Common myeloid progenitor, CD34-positive (primary cell): ENCODE results near the gene EPS15.
"Not testable (repeated sequence)": the region's sequence is repeated elsewhere in the genome, so short reads cannot be mapped to it uniquely, and the experiment has no call there.

ENCODE experiments used
- CTCF ChIA-PET: fragments of 350-600 bp; sonication (Branson Sonifier 250); formaldehyde crosslinking; loops from one replicate; lab custom pipeline; 2021; ENCODE audit warnings: antibody characterized with exemption; lab: Charles Lee
- POLR2A ChIA-PET: fragments of 350-600 bp; sonication (Branson Sonifier 250); formaldehyde crosslinking; loops from one replicate; lab custom pipeline; 2021; ENCODE audit warnings: antibody characterized with exemption; lab: Charles Lee
- DNase-seq, 3 donors: peaks; one replicate each; pipeline versions ENCODE4 v3.0.0 to v3.0.0-alpha.2; 2013
- H3K27ac ChIP-seq, 2 experiments: 1 replicate in 1 of 2; 2 replicates in 1 of 2; pipeline ENCODE4 v1.7.0; 2013; ENCODE audit warnings: inconsistent platforms in 2 of 2, low read length in 2 of 2, mild to moderate bottlenecking in 2 of 2, low read depth in 1 of 2, moderate library complexity in 1 of 2; ENCODE audit not compliant: severe bottlenecking in 2 of 2, insufficient read depth in 1 of 2, poor library complexity in 1 of 2
- H3K27me3 ChIP-seq, 5 experiments: replicated peaks in 2 of 5; 1 replicate in 3 of 5; 2 replicates in 2 of 5; pipeline versions ENCODE4 v1.6.1 to v1.7.0; 2013; ENCODE audit warnings: low read length in 4 of 5, mild to moderate bottlenecking in 2 of 5, moderate library complexity in 2 of 5, inconsistent platforms in 1 of 5; ENCODE audit not compliant: insufficient read depth in 5 of 5, control insufficient read depth in 4 of 5
- H3K36me3 ChIP-seq, 4 experiments: 1 replicate in 2 of 4; 2 replicates in 2 of 4; pipeline versions ENCODE4 v1.6.1 to v1.7.0; 2013; ENCODE audit warnings: low read length in 3 of 4, control low read depth in 1 of 4, mild to moderate bottlenecking in 1 of 4; ENCODE audit not compliant: control insufficient read depth in 4 of 4, insufficient read depth in 4 of 4
- H3K4me1 ChIP-seq, 4 experiments: 1 replicate in 3 of 4; 2 replicates in 1 of 4; pipeline versions ENCODE4 v1.6.1 to v1.7.1; 2013; ENCODE audit warnings: low read length in 3 of 4, mild to moderate bottlenecking in 3 of 4, control low read depth in 1 of 4, inconsistent platforms in 1 of 4, moderate library complexity in 1 of 4; ENCODE audit not compliant: control insufficient read depth in 4 of 4, insufficient read depth in 4 of 4; ENCODE audit errors: control extremely low read depth in 1 of 4
- H3K4me3 ChIP-seq, 7 experiments: 1 replicate in 4 of 7; 2 replicates in 3 of 7; pipeline versions ENCODE4 v1.5.1 to v1.7.0; 2013; ENCODE audit warnings: mild to moderate bottlenecking in 7 of 7, low read length in 6 of 7, moderate library complexity in 6 of 7, inconsistent platforms in 2 of 7, low read depth in 2 of 7, control low read depth in 1 of 7; ENCODE audit not compliant: insufficient read depth in 4 of 7, control insufficient read depth in 1 of 7; ENCODE audit errors: extremely low read depth in 1 of 7
- H3K9me3 ChIP-seq, 5 experiments: 1 replicate in 4 of 5; 2 replicates in 1 of 5; pipeline versions ENCODE4 v1.6.1 to v1.7.1; 2013; ENCODE audit warnings: low read length in 4 of 5, mild to moderate bottlenecking in 2 of 5, inconsistent platforms in 1 of 5, low read depth in 1 of 5, moderate library complexity in 1 of 5; ENCODE audit not compliant: control insufficient read depth in 4 of 5, insufficient read depth in 2 of 5; ENCODE audit errors: control extremely low read depth in 1 of 5
- WGBS: methylation state at CpG from one replicate; pipeline ENCODE4 v1.1.5; 2013; ENCODE audit not compliant: insufficient coverage; 5-methylcytosine and 5-hydroxymethylcytosine counted together

The EPS15 gene

DNA sequence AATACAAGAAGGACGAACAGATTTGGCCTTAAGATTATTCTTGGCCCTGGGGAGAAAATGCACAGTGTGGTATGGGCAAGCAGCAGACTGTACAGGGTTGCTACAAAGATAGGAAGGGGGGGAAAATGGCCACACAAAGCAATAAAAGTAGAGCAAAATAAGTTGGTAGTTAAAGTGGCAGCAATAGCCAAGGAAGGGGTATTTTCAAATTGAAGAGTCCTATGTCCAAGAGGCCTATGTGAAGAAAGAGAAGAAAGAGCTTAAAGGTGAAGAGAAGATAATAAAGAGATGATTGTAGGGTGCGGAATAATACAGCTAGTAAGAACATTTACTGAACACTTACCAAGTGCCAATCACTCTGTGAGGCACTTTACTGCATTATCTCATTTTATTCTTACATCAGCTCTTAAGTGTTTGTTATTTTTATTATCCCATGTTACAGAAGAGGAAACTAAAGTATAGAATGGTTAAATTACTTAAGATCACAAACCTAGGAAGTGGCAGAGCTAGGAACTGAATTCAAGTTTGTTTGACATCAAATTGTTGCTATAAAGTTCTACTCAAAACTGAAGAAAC is 100.6 kb downstream of the EPS15 start:
- WGBS: 100% methylated on average over 1 of the region's 2 CpGs
- H3K9me3 ChIP-seq: no peaks in the 10 kb centered on the region
- ChIA-PET POLR2A (interaction anchor here (0.6 kb wide), 1 partner anchor 67 kb away, joined by 3 read pairs; no protein-coding TSS in a partner anchor), CTCF (interaction anchor here (0.7 to 1.3 kb wide), 4 partner anchors 9 to 26 kb away, joined by 3 to 5 read pairs (median 4); no protein-coding TSS in a partner anchor)
- H3K27ac ChIP-seq: no peak overlapping the region
- H3K27me3 ChIP-seq: no peaks in the 10 kb centered on the region
- H3K4me1 ChIP-seq: peaks cover 0 to 1% (median under 1%) of the 10 kb centered on the region in 4 experiments
- peaks cover 3 to 31% (median 20%) of the 10 kb centered on the region in 4 experiments for H3K36me3 ChIP-seq
- DNase-seq: no peak
- H3K4me3 ChIP-seq: no peak overlapping the region

- Histone ChIP-seq H3K4me3 (no peak overlapping the region), H3K4me1 (no peaks in the 10 kb centered on the region), H3K27me3 (no peaks in the 10 kb centered on the region), H3K9me3 (no peaks in the 10 kb centered on the region), H3K27ac (no peak overlapping the region), H3K36me3 (peaks cover 3 to 30% (median 15%) of the 10 kb centered on the region in 4 experiments)
- ChIA-PET CTCF (interaction anchor here (0.7 to 1.2 kb wide), 2 partner anchors 14 kb away, joined by 3 read pairs; no protein-coding TSS in a partner anchor), POLR2A (no interaction called here)
- no peak for DNase-seq
- WGBS: 90% methylated on average over 3 of the region's 5 CpGs
These were observed 101.3 kb downstream of the EPS15 start for GRCh38 chr1:51417496-51418383.

DNA sequence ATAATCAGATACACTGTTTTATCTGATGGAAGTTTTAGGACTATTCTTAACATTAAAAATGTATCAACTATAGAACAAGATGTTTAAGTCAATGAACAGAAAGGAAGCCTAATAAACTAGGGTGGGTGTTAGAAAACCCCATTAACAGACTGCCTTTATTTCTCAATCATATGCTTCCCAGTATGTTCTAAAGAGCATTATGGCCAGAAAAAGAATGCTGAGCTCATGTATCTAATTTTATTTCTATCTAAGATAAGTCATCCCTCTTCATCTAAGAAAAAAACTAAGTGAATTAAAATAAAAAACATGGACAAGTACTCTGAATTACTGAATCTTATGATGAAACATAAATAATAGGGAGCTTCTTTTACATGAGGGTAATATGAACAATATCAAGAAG is 102.2 kb downstream of the EPS15 start:
- DNase-seq: no peak
- POLR2A ChIA-PET: no interaction called here
- Histone ChIP-seq H3K4me1 (no peaks in the 10 kb centered on the region), H3K9me3 (no peaks in the 10 kb centered on the region), H3K27ac (no peak overlapping the region), H3K36me3 (peaks cover 5 to 28% (median 17%) of the 10 kb centered on the region in 4 experiments), H3K27me3 (no peaks in the 10 kb centered on the region), H3K4me3 (no peak overlapping the region)
- CTCF ChIA-PET: interaction anchor here (0.7 kb wide), 1 partner anchor 15 kb away, joined by 3 read pairs; no protein-coding TSS in a partner anchor

GRCh38 chr1:51415963-51416362 is 103.1 kb downstream of the EPS15 start:
- H3K9me3 ChIP-seq: no peaks in the 10 kb centered on the region
- POLR2A ChIA-PET: no interaction called here
- CTCF ChIA-PET: no interaction called here
- H3K27me3 ChIP-seq: no peaks in the 10 kb centered on the region
- WGBS: 93% methylated on average over 2 of the region's 2 CpGs
- no peaks in the 10 kb centered on the region for H3K4me1 ChIP-seq
- DNase-seq: no peak
- H3K27ac ChIP-seq: no peak overlapping the region
- H3K36me3 ChIP-seq: peaks cover 6 to 27% (median 17%) of the 10 kb centered on the region in 4 experiments
- no peak overlapping the region for H3K4me3 ChIP-seq

DNA sequence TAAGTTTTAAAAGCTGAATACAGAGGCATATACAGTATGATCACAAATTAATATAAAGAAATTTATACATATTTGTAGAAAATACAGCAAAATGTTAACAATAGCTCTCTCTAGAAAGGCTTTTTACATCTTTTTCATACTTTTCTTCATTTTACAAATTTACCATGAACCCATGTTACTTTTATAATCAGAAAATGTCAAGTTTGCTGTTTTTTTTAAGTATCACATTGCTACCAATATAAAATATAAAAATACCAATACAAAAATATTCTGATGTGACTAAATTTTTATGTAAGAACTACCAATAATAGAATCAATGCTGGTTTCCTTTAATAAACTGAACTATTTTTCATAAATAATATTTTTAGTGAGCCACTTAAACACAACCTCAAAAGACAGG is 104.3 kb downstream of the EPS15 start:
- POLR2A ChIA-PET: no interaction called here
- CTCF ChIA-PET: no interaction called here
- peaks cover 4 to 19% (median 11%) of the 10 kb centered on the region in 4 experiments for H3K36me3 ChIP-seq
- H3K27ac ChIP-seq: no peak overlapping the region
- no peak overlapping the region for H3K4me3 ChIP-seq
- DNase-seq: no peak
- H3K9me3 ChIP-seq: no peaks in the 10 kb centered on the region
- H3K27me3 ChIP-seq: no peaks in the 10 kb centered on the region
- no peaks in the 10 kb centered on the region for H3K4me1 ChIP-seq

DNA sequence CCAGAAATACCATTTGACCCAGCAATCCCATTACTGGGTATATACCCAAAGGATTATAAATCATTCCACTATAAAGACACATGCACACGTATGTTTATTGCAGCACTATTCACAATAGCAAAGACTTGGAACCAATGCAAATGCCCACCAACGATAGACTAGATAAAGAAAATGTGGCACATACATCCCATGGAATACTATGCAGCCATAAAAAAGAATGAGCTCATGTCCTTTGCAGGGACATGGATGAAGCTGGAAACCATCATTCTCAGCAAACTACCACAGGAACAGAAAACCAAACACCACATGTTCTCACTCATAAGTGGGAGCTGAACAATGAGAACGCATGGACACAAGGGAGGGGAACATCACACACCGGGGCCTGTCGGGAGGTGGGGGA is 107.2 kb downstream of the EPS15 start:
- CTCF ChIA-PET, H3K27me3 ChIP-seq, POLR2A ChIA-PET, H3K9me3 ChIP-seq, DNase-seq, H3K4me1 ChIP-seq, H3K27ac ChIP-seq, H3K4me3 ChIP-seq: not testable (repeated sequence)
- no CpG with 5 or more reads among the region's 5 CpGs for WGBS
- H3K36me3 ChIP-seq: peaks cover 7 to 34% (median 25%) of the 10 kb centered on the region in 4 experiments
